Measurements from ENCODE around the gene HECTD4.
"Not testable (repeated sequence)": the region's sequence is repeated elsewhere in the genome, so short reads cannot be mapped to it uniquely, and the experiment has no call there.

The HECTD4 gene

GRCh38 chr12:112112409-112113133, 269.7 kb downstream of the HECTD4 start:
- H3K36me3 ChIP-seq (ENCODE audit: control insufficient read depth in 4 of 4, insufficient read depth in 4 of 4, low read length in 3 of 4): no peaks in the 10 kb centered on the region
- peaks cover 11 to 34% (median 25%) of the 10 kb centered on the region in 4 experiments for H3K4me1 ChIP-seq (ENCODE audit: control extremely low read depth in 1 of 4, control insufficient read depth in 4 of 4, insufficient read depth in 4 of 4, low read length in 3 of 4)
- ChIA-PET CTCF (interaction anchor here (1.2 to 1.7 kb wide), 3 partner anchors 12 to 18 kb away, joined by 3 to 4 read pairs (median 3); partner anchors contain the start of gene TRAFD1), POLR2A (interaction anchor here (0.6 kb wide), 1 partner anchor 18 kb away, joined by 3 read pairs; no protein-coding TSS in a partner anchor)
- H3K9me3 ChIP-seq (ENCODE audit: control extremely low read depth in 1 of 5, control insufficient read depth in 4 of 5, insufficient read depth in 2 of 5, low read depth in 1 of 5, low read length in 4 of 5): no peaks in the 10 kb centered on the region
- no peak for DNase-seq
- 99% methylated on average over 6 of the region's 6 CpGs for WGBS (ENCODE audit: insufficient coverage)
- no peak overlapping the region for H3K27ac ChIP-seq (ENCODE audit: insufficient read depth in 1 of 2, low read depth in 1 of 2, low read length in 2 of 2, poor library complexity in 1 of 2, severe bottlenecking in 2 of 2)
- H3K27me3 ChIP-seq (replicated peaks in 2 of 5; ENCODE audit: control insufficient read depth in 4 of 5, insufficient read depth in 5 of 5, low read length in 4 of 5): no peaks in the 10 kb centered on the region
- H3K4me3 ChIP-seq (ENCODE audit: control insufficient read depth in 1 of 7, extremely low read depth in 1 of 7, insufficient read depth in 4 of 7, low read depth in 2 of 7, low read length in 6 of 7): no peak overlapping the region

GRCh38 chr12:112111931-112112330, 270.3 kb downstream of the HECTD4 start:
- Histone ChIP-seq H3K27me3 (replicated peaks in 2 of 5; ENCODE audit: control insufficient read depth in 4 of 5, insufficient read depth in 5 of 5, low read length in 4 of 5) (no peaks in the 10 kb centered on the region), H3K4me1 (ENCODE audit: control extremely low read depth in 1 of 4, control insufficient read depth in 4 of 4, insufficient read depth in 4 of 4, low read length in 3 of 4) (peaks cover 12 to 36% (median 27%) of the 10 kb centered on the region in 4 experiments), H3K27ac (ENCODE audit: insufficient read depth in 1 of 2, low read depth in 1 of 2, low read length in 2 of 2, poor library complexity in 1 of 2, severe bottlenecking in 2 of 2) (no peak overlapping the region), H3K36me3 (ENCODE audit: control insufficient read depth in 4 of 4, insufficient read depth in 4 of 4, low read length in 3 of 4) (no peaks in the 10 kb centered on the region), H3K9me3 (ENCODE audit: control extremely low read depth in 1 of 5, control insufficient read depth in 4 of 5, insufficient read depth in 2 of 5, low read depth in 1 of 5, low read length in 4 of 5) (no peaks in the 10 kb centered on the region), H3K4me3 (ENCODE audit: control insufficient read depth in 1 of 7, extremely low read depth in 1 of 7, insufficient read depth in 4 of 7, low read depth in 2 of 7, low read length in 6 of 7) (no peak overlapping the region)
- no CpG with 5 or more reads among the region's 5 CpGs for WGBS (ENCODE audit: insufficient coverage)
- ChIA-PET POLR2A (interaction anchor here (0.6 kb wide), 1 partner anchor 19 kb away, joined by 3 read pairs; no protein-coding TSS in a partner anchor), CTCF (interaction anchor here (1.2 to 1.7 kb wide), 2 partner anchors 13 to 15 kb away, joined by 3 to 4 read pairs; partner anchors contain the start of gene TRAFD1)
- DNase-seq: no peak

GRCh38 chr12:112110787-112111662, 271.2 kb downstream of the HECTD4 start:
- DNase-seq; POLR2A ChIA-PET; H3K36me3 ChIP-seq (ENCODE audit: control insufficient read depth in 4 of 4, insufficient read depth in 4 of 4, low read length in 3 of 4); H3K9me3 ChIP-seq (ENCODE audit: control extremely low read depth in 1 of 5, control insufficient read depth in 4 of 5, insufficient read depth in 2 of 5, low read depth in 1 of 5, low read length in 4 of 5); H3K27ac ChIP-seq (ENCODE audit: insufficient read depth in 1 of 2, low read depth in 1 of 2, low read length in 2 of 2, poor library complexity in 1 of 2, severe bottlenecking in 2 of 2); H3K27me3 ChIP-seq (replicated peaks in 2 of 5; ENCODE audit: control insufficient read depth in 4 of 5, insufficient read depth in 5 of 5, low read length in 4 of 5); H3K4me3 ChIP-seq (ENCODE audit: control insufficient read depth in 1 of 7, extremely low read depth in 1 of 7, insufficient read depth in 4 of 7, low read depth in 2 of 7, low read length in 6 of 7): not testable (repeated sequence)
- peaks cover 9 to 35% (median 25%) of the 10 kb centered on the region in 4 experiments for H3K4me1 ChIP-seq (ENCODE audit: control extremely low read depth in 1 of 4, control insufficient read depth in 4 of 4, insufficient read depth in 4 of 4, low read length in 3 of 4)
- CTCF ChIA-PET: interaction anchor here (1.2 to 1.7 kb wide), 2 partner anchors 14 kb away, joined by 3 to 4 read pairs; partner anchors contain the start of gene TRAFD1
- WGBS (ENCODE audit: insufficient coverage): 98% methylated on average over 14 of the region's 20 CpGs

All from common myeloid progenitor, CD34-positive (primary cell).